ENCODE results near the gene NHS. TPM values are rescaled to one million over a fixed set of nuclear protein-coding genes. Genes with fewer than 3 reads are reported as not detected.

NHS gene
- total RNA-seq, 1 experiment from 2014 or later: 5.7 TPM

DNA sequence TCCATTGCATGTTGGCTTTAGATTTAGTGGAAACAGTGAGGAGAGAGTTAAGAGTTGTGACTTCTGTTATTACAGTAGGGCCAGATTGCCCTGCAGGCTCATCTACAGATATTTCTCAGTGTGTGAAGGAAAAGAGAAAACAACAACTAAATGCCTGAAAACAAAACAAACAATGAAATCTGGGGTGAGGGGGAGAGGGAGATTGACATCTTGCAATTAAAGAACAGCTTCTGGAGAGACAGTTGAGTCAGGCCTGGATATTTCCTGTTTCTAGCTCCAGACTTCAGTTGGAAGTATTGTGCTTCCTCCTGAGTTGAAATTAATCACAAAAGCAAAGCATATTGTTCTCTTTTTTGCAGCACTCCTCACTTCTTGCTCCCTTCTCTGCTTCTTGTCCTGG lies 254.0 kb downstream of the NHS start:
- intact Hi-C loops (cut with micrococcal nuclease): no loop called here
- H3K27me3 ChIP-seq (ENCODE audit: insufficient read depth, low read length): no peaks in the 10 kb centered on the region
- TF ChIP-seq JUND (IDR thresholded peaks at IDR 0.05): no peak
- TF ChIP-seq RAD21 (IDR thresholded peaks at IDR 0.05; ENCODE audit: low read depth): no peak
- TF ChIP-seq FOSL1 (IDR thresholded peaks at IDR 0.05; ENCODE audit: low read depth): no peak
- TF ChIP-seq, protein P1, sequence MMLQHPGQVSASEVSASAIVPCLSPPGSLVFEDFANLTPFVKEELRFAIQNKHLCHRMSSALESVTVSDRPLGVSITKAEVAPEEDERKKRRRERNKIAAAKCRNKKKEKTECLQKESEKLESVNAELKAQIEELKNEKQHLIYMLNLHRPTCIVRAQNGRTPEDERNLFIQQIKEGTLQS (IDR thresholded peaks at IDR 0.05): no peak
- TF ChIP-seq, protein P2, sequence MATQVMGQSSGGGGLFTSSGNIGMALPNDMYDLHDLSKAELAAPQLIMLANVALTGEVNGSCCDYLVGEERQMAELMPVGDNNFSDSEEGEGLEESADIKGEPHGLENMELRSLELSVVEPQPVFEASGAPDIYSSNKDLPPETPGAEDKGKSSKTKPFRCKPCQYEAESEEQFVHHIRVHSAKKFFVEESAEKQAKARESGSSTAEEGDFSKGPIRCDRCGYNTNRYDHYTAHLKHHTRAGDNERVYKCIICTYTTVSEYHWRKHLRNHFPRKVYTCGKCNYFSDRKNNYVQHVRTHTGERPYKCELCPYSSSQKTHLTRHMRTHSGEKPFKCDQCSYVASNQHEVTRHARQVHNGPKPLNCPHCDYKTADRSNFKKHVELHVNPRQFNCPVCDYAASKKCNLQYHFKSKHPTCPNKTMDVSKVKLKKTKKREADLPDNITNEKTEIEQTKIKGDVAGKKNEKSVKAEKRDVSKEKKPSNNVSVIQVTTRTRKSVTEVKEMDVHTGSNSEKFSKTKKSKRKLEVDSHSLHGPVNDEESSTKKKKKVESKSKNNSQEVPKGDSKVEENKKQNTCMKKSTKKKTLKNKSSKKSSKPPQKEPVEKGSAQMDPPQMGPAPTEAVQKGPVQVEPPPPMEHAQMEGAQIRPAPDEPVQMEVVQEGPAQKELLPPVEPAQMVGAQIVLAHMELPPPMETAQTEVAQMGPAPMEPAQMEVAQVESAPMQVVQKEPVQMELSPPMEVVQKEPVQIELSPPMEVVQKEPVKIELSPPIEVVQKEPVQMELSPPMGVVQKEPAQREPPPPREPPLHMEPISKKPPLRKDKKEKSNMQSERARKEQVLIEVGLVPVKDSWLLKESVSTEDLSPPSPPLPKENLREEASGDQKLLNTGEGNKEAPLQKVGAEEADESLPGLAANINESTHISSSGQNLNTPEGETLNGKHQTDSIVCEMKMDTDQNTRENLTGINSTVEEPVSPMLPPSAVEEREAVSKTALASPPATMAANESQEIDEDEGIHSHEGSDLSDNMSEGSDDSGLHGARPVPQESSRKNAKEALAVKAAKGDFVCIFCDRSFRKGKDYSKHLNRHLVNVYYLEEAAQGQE (IDR thresholded peaks at IDR 0.05; ENCODE audit: low read depth): no peak
- no peak for TF ChIP-seq TCF7L2 (IDR thresholded peaks at IDR 0.05; ENCODE audit: borderline replicate concordance, extremely low read depth, insufficient read depth, insufficient read length)
- TF ChIP-seq, protein P3, sequence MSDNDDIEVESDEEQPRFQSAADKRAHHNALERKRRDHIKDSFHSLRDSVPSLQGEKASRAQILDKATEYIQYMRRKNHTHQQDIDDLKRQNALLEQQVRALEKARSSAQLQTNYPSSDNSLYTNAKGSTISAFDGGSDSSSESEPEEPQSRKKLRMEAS (IDR thresholded peaks at IDR 0.05): no peak
- TF ChIP-seq EGR1 (IDR thresholded peaks at IDR 0.05; ENCODE audit: low read depth): no peak
- TF ChIP-seq SIN3A (IDR thresholded peaks at IDR 0.05; ENCODE audit: low read depth): no peak
- TF ChIP-seq ZFX (IDR thresholded peaks at IDR 0.05): no peak
- no peak for TF ChIP-seq CBX3 (IDR thresholded peaks at IDR 0.05; ENCODE audit: low read depth)
- no peak for TF ChIP-seq YY1 (IDR thresholded peaks at IDR 0.05; ENCODE audit: extremely low read depth, insufficient replicate concordance, low read depth, low read length)
- TF ChIP-seq, protein P4, sequence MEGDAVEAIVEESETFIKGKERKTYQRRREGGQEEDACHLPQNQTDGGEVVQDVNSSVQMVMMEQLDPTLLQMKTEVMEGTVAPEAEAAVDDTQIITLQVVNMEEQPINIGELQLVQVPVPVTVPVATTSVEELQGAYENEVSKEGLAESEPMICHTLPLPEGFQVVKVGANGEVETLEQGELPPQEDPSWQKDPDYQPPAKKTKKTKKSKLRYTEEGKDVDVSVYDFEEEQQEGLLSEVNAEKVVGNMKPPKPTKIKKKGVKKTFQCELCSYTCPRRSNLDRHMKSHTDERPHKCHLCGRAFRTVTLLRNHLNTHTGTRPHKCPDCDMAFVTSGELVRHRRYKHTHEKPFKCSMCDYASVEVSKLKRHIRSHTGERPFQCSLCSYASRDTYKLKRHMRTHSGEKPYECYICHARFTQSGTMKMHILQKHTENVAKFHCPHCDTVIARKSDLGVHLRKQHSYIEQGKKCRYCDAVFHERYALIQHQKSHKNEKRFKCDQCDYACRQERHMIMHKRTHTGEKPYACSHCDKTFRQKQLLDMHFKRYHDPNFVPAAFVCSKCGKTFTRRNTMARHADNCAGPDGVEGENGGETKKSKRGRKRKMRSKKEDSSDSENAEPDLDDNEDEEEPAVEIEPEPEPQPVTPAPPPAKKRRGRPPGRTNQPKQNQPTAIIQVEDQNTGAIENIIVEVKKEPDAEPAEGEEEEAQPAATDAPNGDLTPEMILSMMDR (IDR thresholded peaks at IDR 0.05 in 2 of 3, conservative IDR thresholded peaks at IDR 0.05 in 1 of 3; ENCODE audit: borderline replicate concordance in 1 of 3, insufficient read depth in 1 of 3, low read depth in 2 of 3, low read length in 2 of 3): no peak
- no peak for TF ChIP-seq EZH2 (IDR thresholded peaks at IDR 0.05)
- TF ChIP-seq ELF1 (IDR thresholded peaks at IDR 0.05; ENCODE audit: borderline replicate concordance, low read depth): no peak
- TF ChIP-seq POLR2A (IDR thresholded peaks at IDR 0.05; ENCODE audit: borderline replicate concordance, extremely low read depth, insufficient read depth, insufficient read length): no peak
- no peak for TF ChIP-seq SP1 (IDR thresholded peaks at IDR 0.05; ENCODE audit: low read depth)
- H3K79me2 ChIP-seq (ENCODE audit: insufficient read depth, low read length): no peaks in the 10 kb centered on the region
- H2AFZ ChIP-seq (ENCODE audit: low read depth, low read length, poor library complexity, severe bottlenecking): no peak overlapping the region
- H3K9ac ChIP-seq (ENCODE audit: low read length): no peak overlapping the region
- no peaks in the 10 kb centered on the region for H3K9me2 ChIP-seq (ENCODE audit: insufficient read depth)
- no peak overlapping the region for H3K4me3 ChIP-seq (replicated peaks in 1 of 2; ENCODE audit: low read depth in 1 of 2, low read length in 2 of 2)
- H3K9me3 ChIP-seq (ENCODE audit: control insufficient read depth in 1 of 2, insufficient read depth in 1 of 2, low read depth in 1 of 2, low read length in 2 of 2): no peaks in the 10 kb centered on the region
- CTCF ChIA-PET: no interaction called here
- no peak for ATAC-seq
- H4K20me1 ChIP-seq (ENCODE audit: insufficient read depth): no peaks in the 10 kb centered on the region
- no peak for DNase-seq (ENCODE audit: low read depth, low spot score)
- POLR2A ChIA-PET: no interaction called here
- H3K4me2 ChIP-seq (ENCODE audit: low read length): no peak overlapping the region
- no peak overlapping the region for H3K27ac ChIP-seq (ENCODE audit: low read depth, low read length)
- no TSS peak for BruUV-seq (replicated peaks)
- H3K36me3 ChIP-seq (ENCODE audit: control insufficient read depth in 1 of 2, insufficient read depth in 2 of 2, low read length in 2 of 2): no peaks in the 10 kb centered on the region
- H3K4me1 ChIP-seq (ENCODE audit: control insufficient read depth in 1 of 2, insufficient read depth in 2 of 2, low read length in 2 of 2): no peaks in the 10 kb centered on the region
- RAD21 ChIA-PET (ENCODE audit: low non-redundant PET in 1 of 2, low total read pairs in 2 of 2, uncharacterized antibody in 2 of 2, unreplicated experiment in 2 of 2): no interaction called here
